Immature natural killer cell (primary cell): ENCODE data around the gene TBC1D19. TPM values are rescaled to one million over a fixed set of nuclear protein-coding genes. Genes with fewer than 3 reads are reported as not detected.
A peak's percentile ranks its signal among the peaks of the same experiment; 100 is the strongest.
"Not testable (repeated sequence)": the region's sequence is repeated elsewhere in the genome, so short reads cannot be mapped to it uniquely, and the experiment has no call there.

Source experiments
- DNase-seq, 3 donors: peaks; one replicate each; pipeline ENCODE4 v3.0.0; 2022; ENCODE audit warnings: mixed read lengths in 1 of 3
- H3K27ac Mint-ChIP-seq, 6 donors: one replicate each; pipeline ENCODE4 v1.8.0; 2020; ENCODE audit warnings: mixed read lengths in 6 of 6, mild to moderate bottlenecking in 5 of 6, inconsistent platforms in 4 of 6, moderate library complexity in 3 of 6
- H3K27me3 Mint-ChIP-seq, 3 donors: one replicate each; pipeline ENCODE4 v1.8.0; 2020 to 2021; ENCODE audit warnings: low read depth in 3 of 3, mild to moderate bottlenecking in 3 of 3, mixed read lengths in 3 of 3, moderate library complexity in 3 of 3, inconsistent platforms in 1 of 3
- H3K36me3 Mint-ChIP-seq, 3 donors: one replicate each; pipeline ENCODE4 v1.8.0; 2020; ENCODE audit warnings: mixed read lengths in 3 of 3, inconsistent platforms in 2 of 3, mild to moderate bottlenecking in 2 of 3
- H3K4me1 Mint-ChIP-seq, 2 donors: one replicate each; pipeline ENCODE4 v1.8.0; 2020; ENCODE audit warnings: inconsistent platforms in 2 of 2, mild to moderate bottlenecking in 2 of 2, mixed read lengths in 2 of 2, moderate library complexity in 1 of 2
- H3K4me3 Mint-ChIP-seq, 5 donors: one replicate each; pipeline ENCODE4 v1.8.0; 2020; ENCODE audit warnings: mild to moderate bottlenecking in 5 of 5, mixed read lengths in 5 of 5, inconsistent platforms in 3 of 5, moderate library complexity in 3 of 5
- H3K9me3 Mint-ChIP-seq, 6 donors: one replicate each; pipeline ENCODE4 v1.8.0; 2020; ENCODE audit warnings: mild to moderate bottlenecking in 6 of 6, mixed read lengths in 6 of 6, inconsistent platforms in 4 of 6, moderate library complexity in 3 of 6
- polyA plus RNA-seq, 3 donors: library from polyadenylated mRNA; unstranded; fragments of 300-500 nt; fragmentation: Illumina TruSeq; gene quantifications; one replicate each; pipeline ENCODE4 v1.2.3, GENCODE V29; 2021

The TBC1D19 gene
- polyA plus RNA-seq, 3 donors from 2014 or later: 2.8 to 7.4 (median 7.2) TPM

DNA sequence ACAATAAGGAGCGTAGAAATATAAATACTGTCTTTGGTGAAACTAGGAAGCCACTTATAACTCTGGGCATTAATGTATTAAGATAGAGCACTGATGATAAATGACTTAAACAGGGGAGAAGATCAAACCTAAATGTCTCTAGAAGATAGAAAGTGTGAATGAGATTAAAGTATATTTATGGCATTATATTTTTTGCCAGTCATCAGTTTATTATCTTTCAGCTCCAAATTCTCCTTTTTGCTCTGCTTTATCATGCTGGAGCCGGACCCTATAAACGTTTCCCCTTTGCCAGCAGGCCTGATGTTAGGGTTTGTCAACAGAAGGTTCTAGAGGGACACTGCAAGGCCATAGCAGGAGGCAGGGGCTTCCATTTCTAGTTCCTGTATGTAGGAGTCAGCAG, 76.4 kb downstream of the TBC1D19 start:
- no peak for DNase-seq
- Mint-ChIP-seq H3K27me3 (no peaks in the 10 kb centered on the region), H3K27ac (no peak overlapping the region), H3K36me3 (peaks cover 31 to 49% (median 45%) of the 10 kb centered on the region in 3 donors), H3K4me1 (no peaks in the 10 kb centered on the region), H3K9me3 (no peaks in the 10 kb centered on the region), H3K4me3 (no peak overlapping the region)

DNA sequence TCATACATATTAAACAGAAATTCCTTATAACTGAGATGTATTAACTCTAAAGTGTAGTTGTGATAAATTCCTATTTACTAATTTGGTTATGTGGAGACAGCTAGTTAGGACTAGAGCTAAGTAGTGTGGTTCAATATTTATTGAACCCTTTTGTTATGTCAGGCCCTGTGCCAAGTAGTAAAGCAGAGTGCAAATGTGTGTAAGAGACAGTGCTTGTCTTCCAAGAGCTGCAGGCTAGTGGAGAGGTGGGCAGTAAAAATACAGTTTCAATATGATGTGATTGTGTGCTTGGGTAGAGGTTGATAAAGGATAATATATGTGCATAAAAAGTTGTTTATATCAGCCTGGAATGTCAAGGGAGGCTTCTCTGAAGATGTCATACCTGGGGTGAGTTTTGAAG, 80.0 kb downstream of the TBC1D19 start:
- no peaks in the 10 kb centered on the region for H3K9me3 Mint-ChIP-seq
- peaks cover 20 to 37% (median 26%) of the 10 kb centered on the region in 3 donors for H3K36me3 Mint-ChIP-seq
- H3K27me3 Mint-ChIP-seq: no peaks in the 10 kb centered on the region
- no peak for DNase-seq
- peak overlapping the region in 2 of 6 donors; percentile 46 to 48 for H3K27ac Mint-ChIP-seq
- no peak overlapping the region for H3K4me3 Mint-ChIP-seq
- H3K4me1 Mint-ChIP-seq: no peaks in the 10 kb centered on the region

DNA sequence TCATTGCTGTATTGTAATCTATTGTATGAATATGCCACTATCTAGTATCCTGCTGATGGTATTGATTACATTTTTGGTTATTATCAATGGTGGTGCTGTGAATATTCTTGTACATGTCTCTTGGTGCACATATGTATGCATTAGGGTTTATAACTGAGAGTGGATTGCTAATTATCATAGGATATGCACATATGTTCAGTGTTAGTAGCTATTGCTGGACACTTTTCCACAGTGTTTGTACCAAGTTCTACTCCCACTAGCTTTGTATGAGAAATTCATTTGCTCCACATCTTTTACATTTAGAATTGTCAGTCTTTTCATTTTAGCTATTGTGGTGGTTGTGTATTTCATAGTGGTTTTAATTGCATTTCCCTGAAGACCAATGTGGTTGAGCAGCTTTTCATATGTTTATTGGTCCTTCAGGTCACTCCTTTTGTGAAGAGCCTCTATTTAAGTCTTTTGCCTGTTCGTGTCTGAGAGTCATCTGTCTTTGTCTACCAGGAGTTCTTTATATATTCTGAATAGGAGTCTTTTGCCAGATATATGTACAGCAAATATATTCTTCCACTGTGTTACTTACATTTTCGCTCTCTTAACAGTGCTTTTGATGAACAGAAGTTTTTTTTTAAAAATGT, 87.1 kb downstream of the TBC1D19 start:
- H3K9me3 Mint-ChIP-seq: no peaks in the 10 kb centered on the region
- H3K27me3 Mint-ChIP-seq: peaks cover 0 to 1% (median 0%) of the 10 kb centered on the region in 3 donors
- peaks cover 9 to 20% (median 10%) of the 10 kb centered on the region in 3 donors for H3K36me3 Mint-ChIP-seq
- DNase-seq: no peak
- H3K4me1 Mint-ChIP-seq: no peaks in the 10 kb centered on the region
- H3K27ac Mint-ChIP-seq: no peak overlapping the region
- no peak overlapping the region for H3K4me3 Mint-ChIP-seq

DNA sequence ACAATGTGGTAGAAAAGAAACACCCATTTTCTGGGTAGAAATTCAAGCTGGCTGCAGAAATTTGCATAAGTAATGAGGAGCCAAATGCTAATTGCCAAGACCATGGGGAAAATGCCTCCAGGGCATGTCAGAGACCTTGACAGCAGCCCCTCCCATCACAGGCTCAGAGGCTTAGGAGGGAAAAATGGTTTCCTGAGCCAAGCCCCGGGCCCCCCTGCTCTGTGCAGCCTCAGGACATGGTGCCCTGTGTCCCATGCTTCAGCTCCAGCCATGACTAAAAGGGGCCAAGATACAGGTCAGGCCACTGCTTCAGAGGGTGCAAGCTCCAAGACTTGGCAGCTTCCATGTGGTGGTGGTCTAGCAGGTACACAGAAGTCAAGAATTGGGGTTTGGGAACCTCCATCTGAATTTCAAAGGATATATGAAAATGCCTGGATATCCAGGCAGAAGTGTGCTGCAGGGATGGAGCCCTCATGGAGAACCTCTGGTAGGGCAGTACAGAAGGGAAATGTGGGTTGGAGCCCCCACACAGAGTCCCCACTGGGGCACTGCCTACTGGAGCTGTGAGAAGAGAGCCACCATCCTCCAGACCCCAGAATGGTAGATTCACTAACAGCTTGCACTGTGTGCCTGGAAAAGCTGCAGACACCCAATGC, 95.3 kb downstream of the TBC1D19 start:
- H3K4me3 Mint-ChIP-seq, DNase-seq, H3K27ac Mint-ChIP-seq, H3K27me3 Mint-ChIP-seq, H3K4me1 Mint-ChIP-seq: not testable (repeated sequence)
- Mint-ChIP-seq H3K36me3 (peaks cover 36 to 61% (median 59%) of the 10 kb centered on the region in 3 donors), H3K9me3 (peaks cover 4 to 25% (median 16%) of the 10 kb centered on the region in 6 donors)

DNA sequence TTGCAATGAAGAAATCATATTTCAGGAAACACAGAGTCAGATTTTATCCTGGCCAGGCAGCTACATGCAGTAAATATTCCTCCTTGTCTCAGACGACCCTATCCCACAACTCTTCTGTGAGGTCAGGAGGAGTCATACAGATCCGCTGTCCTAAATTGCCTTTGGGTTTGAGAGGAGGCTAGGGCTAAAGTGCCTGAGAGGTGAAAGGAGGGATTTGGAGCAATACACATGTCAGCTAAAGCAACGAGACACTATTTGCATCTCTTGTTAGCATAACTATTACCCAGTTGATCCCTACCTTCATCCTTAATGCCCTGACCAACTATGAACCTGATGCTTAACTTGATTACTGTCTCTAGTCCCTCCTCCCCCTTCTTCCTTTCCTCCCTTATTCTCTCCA, 98.6 kb downstream of the TBC1D19 start:
- H3K36me3 Mint-ChIP-seq: peaks cover 28 to 59% (median 43%) of the 10 kb centered on the region in 3 donors
- H3K9me3 Mint-ChIP-seq: peaks cover 4 to 25% (median 16%) of the 10 kb centered on the region in 6 donors
- DNase-seq: no peak

DNA sequence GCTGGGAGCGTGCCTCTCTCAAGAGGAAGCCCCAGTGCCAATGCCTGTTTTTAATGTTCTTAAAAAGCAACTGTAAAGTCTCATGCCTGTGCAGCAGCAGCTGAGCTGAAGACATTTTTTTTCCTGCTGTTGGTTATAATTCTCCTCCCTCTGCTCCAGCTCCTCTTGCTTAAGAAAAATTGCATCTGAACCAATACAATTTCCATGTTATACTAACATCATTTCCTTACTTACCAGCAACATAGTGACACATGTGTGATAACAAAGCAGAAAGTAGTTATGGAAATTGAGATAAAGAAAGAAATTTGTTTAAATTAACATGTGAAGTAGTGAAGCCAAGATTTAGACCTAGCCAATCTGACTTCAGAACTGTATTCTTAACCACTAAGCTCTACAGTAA, 101.4 kb downstream of the TBC1D19 start:
- H3K4me1 Mint-ChIP-seq: no peaks in the 10 kb centered on the region
- peaks cover 0 to 2% (median under 1%) of the 10 kb centered on the region in 6 donors for H3K9me3 Mint-ChIP-seq
- DNase-seq: no peak
- no peaks in the 10 kb centered on the region for H3K27me3 Mint-ChIP-seq
- no peak overlapping the region for H3K27ac Mint-ChIP-seq
- peaks cover 21 to 46% (median 40%) of the 10 kb centered on the region in 3 donors for H3K36me3 Mint-ChIP-seq
- H3K4me3 Mint-ChIP-seq: no peak overlapping the region

More for the DNA sequence above, 98.6 kb downstream of the TBC1D19 start:
- Mint-ChIP-seq H3K27me3 (no peaks in the 10 kb centered on the region), H3K4me1 (no peaks in the 10 kb centered on the region), H3K27ac (no peak overlapping the region), H3K4me3 (no peak overlapping the region)

DNA sequence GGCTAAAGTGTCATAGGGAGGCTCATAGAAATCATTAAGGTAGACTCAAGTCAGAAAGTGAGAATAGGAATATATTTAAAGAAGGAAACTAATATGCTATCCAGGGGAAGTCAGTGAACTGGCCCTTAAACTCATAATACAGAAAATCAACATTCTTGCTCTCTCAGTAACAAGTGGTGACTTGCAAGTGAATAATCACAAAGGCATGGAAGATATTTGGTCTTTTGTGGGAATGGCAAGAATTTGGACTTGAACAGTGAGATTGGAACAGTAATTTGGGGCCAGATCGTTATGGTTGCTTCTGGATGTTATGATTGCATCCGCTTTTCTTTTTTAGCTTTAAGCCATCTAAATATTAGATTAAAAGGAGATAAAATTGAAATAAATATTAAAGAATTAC, 103.8 kb downstream of the TBC1D19 start:
- Mint-ChIP-seq H3K4me1 (no peaks in the 10 kb centered on the region), H3K4me3 (no peak overlapping the region), H3K27ac (no peak overlapping the region), H3K27me3 (no peaks in the 10 kb centered on the region), H3K9me3 (no peaks in the 10 kb centered on the region), H3K36me3 (peaks cover 30 to 55% (median 36%) of the 10 kb centered on the region in 3 donors)
- DNase-seq: no peak

DNA sequence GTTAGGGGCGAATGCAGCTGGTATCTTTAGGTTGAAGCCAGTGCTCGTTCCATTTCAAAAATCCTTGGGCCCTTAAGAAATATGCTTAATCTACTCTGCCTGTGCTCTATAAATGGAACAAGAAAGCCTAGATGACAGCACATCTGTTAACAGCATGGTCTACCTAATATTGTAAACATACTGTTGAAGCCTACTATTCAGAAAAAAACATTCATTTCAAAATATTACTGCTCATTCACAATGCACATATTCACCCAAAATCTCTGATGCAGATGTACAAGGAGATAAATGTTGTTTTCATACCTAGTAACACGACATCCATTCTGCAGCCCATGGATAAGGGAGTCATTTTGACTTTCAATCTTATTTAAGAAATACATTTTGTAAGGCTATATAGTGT, 106.6 kb downstream of the TBC1D19 start:
- H3K27me3 Mint-ChIP-seq: peaks cover 0 to 1% (median 0%) of the 10 kb centered on the region in 3 donors
- peaks cover 0 to 2% (median 0%) of the 10 kb centered on the region in 6 donors for H3K9me3 Mint-ChIP-seq
- H3K4me3 Mint-ChIP-seq: no peak overlapping the region
- H3K36me3 Mint-ChIP-seq: peaks cover 28 to 55% (median 35%) of the 10 kb centered on the region in 3 donors
- H3K4me1 Mint-ChIP-seq: no peaks in the 10 kb centered on the region
- DNase-seq: no peak
- H3K27ac Mint-ChIP-seq: no peak overlapping the region

DNA sequence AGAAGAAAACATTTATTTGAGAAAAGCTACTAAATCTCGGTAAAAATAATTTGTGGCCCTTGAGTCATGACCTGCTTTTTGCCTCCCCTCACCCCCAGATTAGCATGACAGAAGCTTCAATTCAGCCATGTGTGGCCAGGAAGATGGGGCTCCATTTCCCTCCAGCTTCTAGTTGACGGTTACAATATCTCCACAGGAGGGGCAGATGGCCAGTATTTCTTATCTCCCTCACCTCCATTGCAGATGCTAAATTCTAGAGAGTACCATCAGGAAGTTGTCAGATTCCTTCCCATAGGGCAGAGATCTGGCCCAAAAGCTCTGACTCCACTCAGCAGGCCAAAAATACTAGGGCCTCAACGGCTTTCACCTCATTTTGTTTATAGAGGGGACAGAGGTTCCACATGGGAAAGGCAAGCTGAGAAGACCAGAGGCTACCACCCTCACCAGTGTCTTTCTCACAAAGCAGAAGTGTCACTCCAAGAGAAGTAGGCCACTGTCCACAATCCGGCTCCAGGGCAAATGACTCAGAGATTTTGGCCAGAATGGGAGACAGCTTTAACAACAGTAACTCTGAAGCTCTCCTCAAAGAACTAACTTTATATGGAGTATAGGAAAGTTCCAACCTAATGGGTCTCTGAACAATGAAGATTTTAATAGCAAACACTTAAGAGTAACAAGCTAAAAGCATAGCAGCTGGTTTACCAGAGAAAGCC, 108.3 kb downstream of the TBC1D19 start:
- H3K4me3 Mint-ChIP-seq: no peak overlapping the region
- H3K9me3 Mint-ChIP-seq: peaks cover 0 to 11% (median 0%) of the 10 kb centered on the region in 6 donors
- H3K27me3 Mint-ChIP-seq: peaks cover 0 to 1% (median 0%) of the 10 kb centered on the region in 3 donors
- H3K36me3 Mint-ChIP-seq: peaks cover 25 to 46% (median 46%) of the 10 kb centered on the region in 3 donors
- H3K27ac Mint-ChIP-seq: peak overlapping the region in 1 of 6 donors; percentile 61
- DNase-seq: no peak
- no peaks in the 10 kb centered on the region for H3K4me1 Mint-ChIP-seq

DNA sequence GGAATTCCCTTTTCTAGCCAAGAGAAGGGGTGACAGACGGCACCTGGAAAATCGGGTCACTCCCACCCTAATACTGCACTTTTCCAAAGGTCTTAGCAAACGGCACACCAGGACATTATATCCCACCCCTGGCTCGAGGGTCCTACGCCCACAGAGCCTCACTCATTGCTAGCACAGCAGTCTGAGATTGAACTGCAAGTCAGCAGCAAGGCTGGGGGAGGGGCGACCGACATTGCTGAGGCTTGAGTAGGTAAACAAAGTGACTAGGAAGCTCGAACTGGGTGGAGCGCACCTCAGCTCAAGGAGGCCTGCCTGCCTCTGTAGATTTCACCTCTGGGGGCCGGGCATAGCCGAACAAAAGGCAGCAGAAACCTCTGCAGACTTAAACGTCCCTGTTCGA, 110.2 kb downstream of the TBC1D19 start:
- H3K27me3 Mint-ChIP-seq, H3K4me1 Mint-ChIP-seq: not testable (repeated sequence)

DNA sequence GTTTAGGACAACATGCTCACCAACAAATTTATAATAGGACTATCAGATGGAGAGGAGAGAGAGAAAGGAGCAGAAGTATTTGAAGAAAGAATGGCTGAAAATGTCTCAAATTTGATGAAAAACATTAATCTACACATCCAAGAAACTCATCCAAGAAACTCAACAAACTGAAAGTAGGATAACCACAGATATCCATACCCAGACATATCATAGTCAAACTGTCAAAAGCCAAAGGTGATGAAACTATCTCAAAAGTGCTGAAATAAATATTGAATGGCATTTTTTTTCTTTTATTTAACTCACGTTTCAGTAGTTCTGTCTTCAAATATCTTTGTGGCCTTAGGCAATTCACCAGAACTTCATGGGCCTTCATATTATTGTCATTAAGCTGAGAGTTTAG, 116.2 kb downstream of the TBC1D19 start:
- H3K4me1 Mint-ChIP-seq: no peaks in the 10 kb centered on the region
- no peaks in the 10 kb centered on the region for H3K27me3 Mint-ChIP-seq
- peaks cover 0 to 13% (median 4%) of the 10 kb centered on the region in 3 donors for H3K36me3 Mint-ChIP-seq
- DNase-seq: no peak
- peaks cover 0 to 9% (median 0%) of the 10 kb centered on the region in 6 donors for H3K9me3 Mint-ChIP-seq
- no peak overlapping the region for H3K27ac Mint-ChIP-seq
- no peak overlapping the region for H3K4me3 Mint-ChIP-seq

More for the DNA sequence above, 110.2 kb downstream of the TBC1D19 start:
- not testable (repeated sequence) for H3K4me3 Mint-ChIP-seq, DNase-seq, H3K27ac Mint-ChIP-seq
- peaks cover 0 to 11% (median under 1%) of the 10 kb centered on the region in 6 donors for H3K9me3 Mint-ChIP-seq
- H3K36me3 Mint-ChIP-seq: peaks cover 20 to 39% (median 38%) of the 10 kb centered on the region in 3 donors

DNA sequence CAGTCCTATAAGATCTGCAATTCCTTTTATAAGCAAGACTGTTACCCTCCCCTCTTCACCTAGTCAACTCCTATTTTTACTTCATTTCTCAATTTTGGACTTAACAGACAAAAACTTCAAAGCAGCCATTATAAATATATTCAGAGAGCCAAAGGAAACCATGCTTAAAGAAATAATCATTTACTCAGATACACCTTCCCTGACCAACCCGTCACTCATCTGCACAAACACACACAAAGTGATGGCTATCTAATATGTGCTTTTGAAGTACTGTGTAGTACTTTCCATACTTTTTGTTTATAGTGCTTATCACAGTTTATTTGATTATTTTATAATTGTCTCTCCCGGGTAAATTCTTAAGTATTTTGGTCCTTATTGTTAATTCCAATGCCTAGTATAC, 117.2 kb downstream of the TBC1D19 start:
- DNase-seq: no peak
- H3K9me3 Mint-ChIP-seq: peaks cover 0 to 9% (median 0%) of the 10 kb centered on the region in 6 donors
- H3K27me3 Mint-ChIP-seq: no peaks in the 10 kb centered on the region
- H3K4me3 Mint-ChIP-seq: no peak overlapping the region
- H3K27ac Mint-ChIP-seq: no peak overlapping the region
- H3K36me3 Mint-ChIP-seq: peaks cover 0 to 15% (median 0%) of the 10 kb centered on the region in 3 donors
- no peaks in the 10 kb centered on the region for H3K4me1 Mint-ChIP-seq

DNA sequence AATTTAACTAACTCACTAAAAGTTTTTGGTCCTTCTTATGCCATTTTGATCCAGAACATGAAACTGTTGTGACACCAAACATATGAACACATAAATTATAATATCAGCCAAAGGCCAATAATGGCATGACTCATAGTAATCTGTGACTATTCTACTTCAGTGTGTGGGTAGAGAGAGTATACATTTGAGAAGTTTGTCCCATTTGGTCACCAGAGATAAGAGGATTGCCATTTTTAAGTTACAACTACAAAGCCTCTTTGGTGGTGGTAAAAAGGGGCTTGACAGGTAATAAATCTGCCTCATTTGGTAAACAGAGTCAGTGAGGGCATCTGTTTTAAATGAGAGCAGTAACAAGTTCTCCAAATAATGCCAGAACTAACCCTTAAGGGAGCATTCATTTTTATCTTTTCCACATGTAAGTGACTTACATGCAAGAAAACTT, 117.9 kb downstream of the TBC1D19 start:
- Mint-ChIP-seq H3K4me1 (no peaks in the 10 kb centered on the region), H3K4me3 (no peak overlapping the region)

DNA sequence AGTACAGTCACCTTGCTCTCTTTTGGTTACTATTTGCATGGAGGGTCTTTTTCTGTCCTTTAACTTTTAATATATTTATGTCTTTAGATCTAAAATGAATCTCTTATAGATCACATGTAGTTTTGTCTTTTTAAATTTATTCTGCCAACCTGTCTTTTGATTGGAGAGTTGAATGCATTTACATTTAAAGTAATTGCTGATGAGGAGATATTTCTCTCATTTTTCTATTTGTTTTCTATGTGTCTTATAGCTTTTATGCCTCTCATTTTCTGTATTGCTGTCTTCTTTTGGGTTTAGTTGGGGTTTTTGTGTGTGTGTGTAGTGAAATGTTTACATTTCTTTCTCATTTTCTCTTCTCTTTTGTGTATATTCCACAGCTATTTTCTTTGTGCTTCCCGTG, 123.5 kb downstream of the TBC1D19 start:
- no peak for DNase-seq
- peaks cover 0 to 4% (median 2%) of the 10 kb centered on the region in 3 donors for H3K27me3 Mint-ChIP-seq
- H3K4me1 Mint-ChIP-seq: no peaks in the 10 kb centered on the region
- H3K27ac Mint-ChIP-seq: no peak overlapping the region
- H3K36me3 Mint-ChIP-seq: peaks cover 5 to 19% (median 14%) of the 10 kb centered on the region in 3 donors
- peaks cover 0 to 5% (median 1%) of the 10 kb centered on the region in 6 donors for H3K9me3 Mint-ChIP-seq
- H3K4me3 Mint-ChIP-seq: no peak overlapping the region

More for the DNA sequence above, 117.9 kb downstream of the TBC1D19 start:
- no peak for DNase-seq
- peaks cover 0 to 13% (median 0%) of the 10 kb centered on the region in 3 donors for H3K36me3 Mint-ChIP-seq
- no peaks in the 10 kb centered on the region for H3K27me3 Mint-ChIP-seq
- no peak overlapping the region for H3K27ac Mint-ChIP-seq
- H3K9me3 Mint-ChIP-seq: peaks cover 0 to 5% (median 0%) of the 10 kb centered on the region in 6 donors
